Sigmoid colon (tissue), 3 donors: ENCODE measurements around the gene ZDHHC11.

ENCODE experiments used
- POLR2A ChIP-seq, 2 donors: fragments of 450-650 bp; IDR thresholded peaks; one replicate each; pipeline ENCODE4 v1.6.1; 2016; ENCODE audit warnings: antibody characterized with exemption in 2 of 2, mild to moderate bottlenecking in 2 of 2, moderate library complexity in 2 of 2
- TF ChIP-seq, protein P1 (sequence below), 4 experiments: fragments of 450-650 bp in 3 of 4; fragments of 200-600 bp in 1 of 4; IDR thresholded peaks; one replicate each; pipeline ENCODE4 v1.5.1; 2016 to 2019; ENCODE audit warnings: antibody characterized with exemption in 4 of 4, mild to moderate bottlenecking in 3 of 4, moderate library complexity in 2 of 4

- no peak for TF ChIP-seq POLR2A (IDR thresholded peaks at IDR 0.05)
- TF ChIP-seq, protein P1, sequence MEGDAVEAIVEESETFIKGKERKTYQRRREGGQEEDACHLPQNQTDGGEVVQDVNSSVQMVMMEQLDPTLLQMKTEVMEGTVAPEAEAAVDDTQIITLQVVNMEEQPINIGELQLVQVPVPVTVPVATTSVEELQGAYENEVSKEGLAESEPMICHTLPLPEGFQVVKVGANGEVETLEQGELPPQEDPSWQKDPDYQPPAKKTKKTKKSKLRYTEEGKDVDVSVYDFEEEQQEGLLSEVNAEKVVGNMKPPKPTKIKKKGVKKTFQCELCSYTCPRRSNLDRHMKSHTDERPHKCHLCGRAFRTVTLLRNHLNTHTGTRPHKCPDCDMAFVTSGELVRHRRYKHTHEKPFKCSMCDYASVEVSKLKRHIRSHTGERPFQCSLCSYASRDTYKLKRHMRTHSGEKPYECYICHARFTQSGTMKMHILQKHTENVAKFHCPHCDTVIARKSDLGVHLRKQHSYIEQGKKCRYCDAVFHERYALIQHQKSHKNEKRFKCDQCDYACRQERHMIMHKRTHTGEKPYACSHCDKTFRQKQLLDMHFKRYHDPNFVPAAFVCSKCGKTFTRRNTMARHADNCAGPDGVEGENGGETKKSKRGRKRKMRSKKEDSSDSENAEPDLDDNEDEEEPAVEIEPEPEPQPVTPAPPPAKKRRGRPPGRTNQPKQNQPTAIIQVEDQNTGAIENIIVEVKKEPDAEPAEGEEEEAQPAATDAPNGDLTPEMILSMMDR (IDR thresholded peaks at IDR 0.05): no peak
These were observed 12.5 kb upstream of the ZDHHC11 start for GRCh38 chr5:863244-863805.
